ENCODE data around the gene CORIN. TPM values are rescaled to one million over a fixed set of nuclear protein-coding genes. Genes with fewer than 3 reads are reported as not detected.

CORIN gene
- polyA plus RNA-seq, 3 donors: 0.01 TPM; not detected in 2

- no peak overlapping the region for H3K27ac Mint-ChIP-seq
- Histone ChIP-seq H3K4me3 (replicated peaks in 1 of 3; ENCODE audit: low read depth in 2 of 3, low read length in 3 of 3) (no peak overlapping the region), H3K4me2 (replicated peaks; ENCODE audit: extremely low read depth, low read length, poor library complexity, severe bottlenecking) (no peak overlapping the region), H2AFZ (ENCODE audit: insufficient read depth, low read depth, low read length, poor library complexity, severe bottlenecking) (no peak overlapping the region), H3K36me3 (replicated peaks in 1 of 2; ENCODE audit: control insufficient read depth in 1 of 2, insufficient read depth in 2 of 2, low read length in 2 of 2) (peaks cover 0 to 25% of the 10 kb centered on the region in 2 donors), H3K9ac (ENCODE audit: insufficient read depth, low read length, poor library complexity, severe bottlenecking) (no peak overlapping the region), H3K27me3 (ENCODE audit: control insufficient read depth in 2 of 2, insufficient read depth in 2 of 2, low read length in 2 of 2) (peaks cover 19 to 36% of the 10 kb centered on the region in 2 donors), H4K20me1 (ENCODE audit: insufficient read depth, low read length) (peaks cover 3% of the 10 kb centered on the region), H3K27ac (ENCODE audit: low read depth in 1 of 2, low read length in 2 of 2) (no peak overlapping the region), H3K9me3 (replicated peaks in 1 of 2; ENCODE audit: control insufficient read depth in 1 of 2, insufficient read depth in 1 of 2, low read length in 2 of 2) (no peaks in the 10 kb centered on the region), H3K4me1 (ENCODE audit: control insufficient read depth in 1 of 2, insufficient read depth in 2 of 2, low read length in 2 of 2) (peaks cover 27 to 31% of the 10 kb centered on the region in 2 donors), H3K79me2 (ENCODE audit: insufficient read depth, low read length) (no peaks in the 10 kb centered on the region)
- peaks cover 17 to 27% of the 10 kb centered on the region in 2 donors for H3K36me3 Mint-ChIP-seq
- peaks cover 0 to 5% (median 0%) of the 10 kb centered on the region in 7 donors for H3K9me3 Mint-ChIP-seq
- peaks cover 30% of the 10 kb centered on the region for H3K4me1 Mint-ChIP-seq
- DNase-seq: no peak
- 83% methylated on average over 2 of the region's 4 CpGs for WGBS (ENCODE audit: insufficient coverage)
- peak overlapping the region in 1 of 2 donors; percentile 2 for H3K4me3 Mint-ChIP-seq
- H3K27me3 Mint-ChIP-seq (ENCODE audit: low read depth in 3 of 3): peaks cover 32 to 34% (median 32%) of the 10 kb centered on the region in 3 donors
- TF ChIP-seq CTCF (IDR thresholded peaks at IDR 0.05): no peak
- intact Hi-C loops (cut with micrococcal nuclease): no loop called here
These were observed 578 bp upstream of the CORIN start for GRCh38 chr4:47838445-47838844.

GRCh38 chr4:47837094-47837907 is 566 bp downstream of the CORIN start:
- intact Hi-C loops (cut with micrococcal nuclease): no loop called here
- H3K27me3 Mint-ChIP-seq (ENCODE audit: low read depth in 3 of 3): peaks cover 32 to 34% (median 34%) of the 10 kb centered on the region in 3 donors
- Histone ChIP-seq H2AFZ (ENCODE audit: insufficient read depth, low read depth, low read length, poor library complexity, severe bottlenecking) (peak overlapping the region; percentile 73), H3K9me3 (replicated peaks in 1 of 2; ENCODE audit: control insufficient read depth in 1 of 2, insufficient read depth in 1 of 2, low read length in 2 of 2) (no peaks in the 10 kb centered on the region), H3K4me1 (ENCODE audit: control insufficient read depth in 1 of 2, insufficient read depth in 2 of 2, low read length in 2 of 2) (peaks cover 27 to 31% of the 10 kb centered on the region in 2 donors), H3K4me2 (replicated peaks; ENCODE audit: extremely low read depth, low read length, poor library complexity, severe bottlenecking) (peak overlapping the region; percentile 89), H3K27ac (ENCODE audit: low read depth in 1 of 2, low read length in 2 of 2) (no peak overlapping the region), H3K79me2 (ENCODE audit: insufficient read depth, low read length) (no peaks in the 10 kb centered on the region), H3K4me3 (replicated peaks in 1 of 3; ENCODE audit: low read depth in 2 of 3, low read length in 3 of 3) (peak overlapping the region; percentile 6 to 73 (median 40)), H3K36me3 (replicated peaks in 1 of 2; ENCODE audit: control insufficient read depth in 1 of 2, insufficient read depth in 2 of 2, low read length in 2 of 2) (peaks cover 0 to 14% of the 10 kb centered on the region in 2 donors), H3K9ac (ENCODE audit: insufficient read depth, low read length, poor library complexity, severe bottlenecking) (peak overlapping the region; percentile 56), H3K27me3 (ENCODE audit: control insufficient read depth in 2 of 2, insufficient read depth in 2 of 2, low read length in 2 of 2) (peaks cover 19 to 36% of the 10 kb centered on the region in 2 donors), H4K20me1 (ENCODE audit: insufficient read depth, low read length) (peaks cover 3% of the 10 kb centered on the region)
- H3K4me3 Mint-ChIP-seq: peak overlapping the region; percentile 80 to 92
- peaks cover 9 to 20% of the 10 kb centered on the region in 2 donors for H3K36me3 Mint-ChIP-seq
- peaks cover 30% of the 10 kb centered on the region for H3K4me1 Mint-ChIP-seq
- peaks cover 0 to 15% (median 3%) of the 10 kb centered on the region in 7 donors for H3K9me3 Mint-ChIP-seq
- TF ChIP-seq CTCF (IDR thresholded peaks at IDR 0.05): no peak
- peak in 1 of 3 donors; percentile 11 for DNase-seq
- peak overlapping the region in 1 of 7 donors; percentile 13 for H3K27ac Mint-ChIP-seq
- under 1% methylated on average over 58 of the region's 58 CpGs for WGBS (ENCODE audit: insufficient coverage)
